ENCODE data around the gene PLA2G2C. TPM values are rescaled to one million over a fixed set of nuclear protein-coding genes. Genes with fewer than 3 reads are reported as not detected.

Gene PLA2G2C
- total and polyA plus RNA-seq, 4 donors: not detected

GRCh38 chr1:20126806-20127440 is 59.4 kb downstream of the PLA2G2C start:
- no peak overlapping the region for H3K9ac ChIP-seq (ENCODE audit: low read depth in 1 of 2, low read length in 2 of 2)
- no peak for DNase-seq (ENCODE audit: low spot score)
- H3K27me3 ChIP-seq (ENCODE audit: control insufficient read depth in 4 of 4, insufficient read depth in 4 of 4, low read length in 3 of 4): no peaks in the 10 kb centered on the region
- no peak overlapping the region for H3K27ac ChIP-seq (ENCODE audit: low read depth in 1 of 2, low read length in 2 of 2)
- TF ChIP-seq MAX (IDR thresholded peaks at IDR 0.05): no peak
- TF ChIP-seq NR2F2 (IDR thresholded peaks at IDR 0.05): no peak
- no peak for TF ChIP-seq CTCF (IDR thresholded peaks at IDR 0.05; ENCODE audit: low read depth, low read length, missing input control)
- no peak for TF ChIP-seq HNF4G (IDR thresholded peaks at IDR 0.05)
- no peak for TF ChIP-seq JUND (IDR thresholded peaks at IDR 0.05)
- TF ChIP-seq YY1 (IDR thresholded peaks at IDR 0.05): no peak
- no peak for TF ChIP-seq HNF4A (conservative IDR thresholded peaks at IDR 0.05)
- TF ChIP-seq SP1 (IDR thresholded peaks at IDR 0.05): no peak
- TF ChIP-seq FOXA2 (IDR thresholded peaks at IDR 0.05): no peak
- no peak for TF ChIP-seq RXRA (IDR thresholded peaks at IDR 0.05)
- TF ChIP-seq GABPA (IDR thresholded peaks at IDR 0.05 in 1 of 2, conservative IDR thresholded peaks at IDR 0.05 in 1 of 2): no peak
- TF ChIP-seq EGR1 (IDR thresholded peaks at IDR 0.05; ENCODE audit: low read depth in 2 of 2): no peak
- no peak for TF ChIP-seq ATF3 (IDR thresholded peaks at IDR 0.05)
- TF ChIP-seq TAF1 (conservative IDR thresholded peaks at IDR 0.05): no peak
- no peak for TF ChIP-seq ZBTB33 (IDR thresholded peaks at IDR 0.05)
- no peak for TF ChIP-seq RAD21 (IDR thresholded peaks at IDR 0.05)
- TF ChIP-seq REST (IDR thresholded peaks at IDR 0.05): no peak
- no peak for TF ChIP-seq FOXA1 (IDR thresholded peaks at IDR 0.05)
- no peak overlapping the region for H3K4me3 ChIP-seq (ENCODE audit: low read depth in 1 of 3, low read length in 3 of 3)
- H3K4me1 ChIP-seq (ENCODE audit: control insufficient read depth in 4 of 4, insufficient read depth in 4 of 4, low read length in 3 of 4): no peaks in the 10 kb centered on the region
- WGBS: 94% methylated on average over 10 of the region's 10 CpGs
- H3K9me3 ChIP-seq (ENCODE audit: control insufficient read depth in 4 of 4, low read length in 3 of 4): no peaks in the 10 kb centered on the region
- no peaks in the 10 kb centered on the region for H3K36me3 ChIP-seq (ENCODE audit: control insufficient read depth in 4 of 4, insufficient read depth in 3 of 4, low read depth in 1 of 4, low read length in 3 of 4)
